Erythroblast (primary cell): ENCODE measurements around the gene FZD8.

Experiments
- DNase-seq, 2 experiments: peaks; one replicate each; lab custom pipeline; 2025; lab: John Stamatoyannopoulos, UW
- GATA1 ChIP-seq: IDR thresholded peaks from 2 replicates; pipeline ENCODE4 v1.6.1; 2011; ENCODE audit warnings: low read depth, mild to moderate bottlenecking, control low read depth, low read length, moderate library complexity
- POLR2A ChIP-seq: IDR thresholded peaks from 2 replicates; pipeline ENCODE4 v1.6.1; 2011; ENCODE audit warnings: mild to moderate bottlenecking, low read length

The FZD8 gene

DNA sequence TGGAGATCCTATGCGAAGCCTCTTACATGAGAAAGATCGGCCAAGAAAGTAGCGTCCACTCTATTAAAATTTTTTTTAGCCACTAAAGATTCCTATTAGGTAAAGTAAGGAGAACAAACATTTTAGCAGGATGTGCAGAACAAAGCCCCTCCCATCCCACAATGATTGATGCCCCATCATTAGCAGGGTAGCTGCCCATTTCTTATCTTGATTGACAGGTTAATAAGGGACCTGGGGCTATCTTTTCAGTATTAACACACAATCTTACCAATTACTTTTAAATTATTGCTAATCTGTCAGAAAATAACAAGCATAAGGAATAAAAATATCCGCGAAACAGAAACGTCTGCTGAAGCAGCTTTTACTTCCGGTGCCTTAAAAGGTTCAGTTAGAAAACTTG lies 5.1 kb downstream of the FZD8 start:
- no peak for TF ChIP-seq GATA1
- TF ChIP-seq POLR2A = no peak
- DNase-seq = no peak

GRCh38 chr10:35635576-35635975 lies 6.5 kb downstream of the FZD8 start:
- TF ChIP-seq GATA1 = no peak
- TF ChIP-seq POLR2A = no peak
- peak; percentile 68 to 74 for DNase-seq

GRCh38 chr10:35633006-35633980 lies 8.8 kb downstream of the FZD8 start:
- TF ChIP-seq POLR2A (no peak), GATA1 (no peak)
- no peak for DNase-seq

DNA sequence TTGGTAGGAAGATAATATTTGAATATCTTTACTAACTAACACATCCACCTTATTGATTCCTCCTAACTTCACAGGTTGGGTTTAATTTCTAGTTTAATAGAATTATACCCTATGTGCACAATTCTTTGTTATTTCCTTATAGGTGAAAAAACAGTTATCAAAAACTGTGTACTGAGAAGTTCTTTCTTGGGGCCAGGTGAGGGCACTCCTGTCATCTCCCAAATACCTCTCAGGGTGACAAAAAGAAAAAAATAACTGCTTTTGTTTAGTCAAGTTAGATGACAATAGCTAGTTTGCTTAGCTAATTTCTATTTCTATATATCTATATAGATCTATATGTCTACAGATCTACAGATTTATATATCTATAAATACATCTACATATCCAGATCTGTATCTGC lies 10.1 kb downstream of the FZD8 start:
- no peak for DNase-seq
- TF ChIP-seq POLR2A = no peak
- no peak for TF ChIP-seq GATA1

- TF ChIP-seq POLR2A = no peak
- no peak for TF ChIP-seq GATA1
These were observed 10.7 kb downstream of the FZD8 start for GRCh38 chr10:35631404-35631803.

GRCh38 chr10:35626971-35627507 lies 15.1 kb downstream of the FZD8 start:
- no peak for DNase-seq
- TF ChIP-seq POLR2A = no peak

More at GRCh38 chr10:35631404-35631803, 10.7 kb downstream of the FZD8 start:
- no peak for DNase-seq

GRCh38 chr10:35614312-35614711 lies 27.8 kb downstream of the FZD8 start:
- DNase-seq = no peak
- TF ChIP-seq POLR2A (no peak), GATA1 (no peak)

DNA sequence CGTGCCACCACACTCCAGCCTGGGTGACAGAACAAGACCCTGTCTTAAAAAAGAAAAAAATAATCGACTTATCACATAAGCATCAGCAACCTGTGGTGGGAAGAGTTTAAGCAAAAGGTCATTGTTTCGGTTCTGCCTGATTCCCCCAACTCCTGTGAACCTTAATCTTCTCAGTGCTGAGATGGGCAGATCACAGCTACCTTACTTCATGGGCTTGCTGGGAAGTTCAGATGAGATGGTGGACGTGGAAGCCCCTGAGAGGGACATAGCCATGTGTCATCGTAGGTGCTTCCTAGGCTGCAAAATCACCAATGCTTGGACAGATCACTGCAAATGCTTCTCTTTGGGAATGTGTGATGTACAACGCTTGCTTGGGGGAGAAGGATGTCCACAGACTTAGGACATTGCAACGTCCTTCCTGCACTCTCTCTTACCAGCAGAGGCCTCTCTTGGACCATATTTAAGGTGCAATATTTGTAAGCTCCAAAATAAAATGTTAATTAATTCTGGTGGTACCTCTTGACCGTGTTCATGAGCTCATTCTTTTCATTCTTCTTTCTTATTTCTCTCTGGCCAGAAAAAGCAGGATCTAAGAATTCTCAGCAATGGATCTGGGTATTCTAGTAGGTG lies 28.4 kb downstream of the FZD8 start:
- TF ChIP-seq POLR2A (no peak), GATA1 (no peak)
- peak in 1 of 2 experiments; percentile 7 for DNase-seq

DNA sequence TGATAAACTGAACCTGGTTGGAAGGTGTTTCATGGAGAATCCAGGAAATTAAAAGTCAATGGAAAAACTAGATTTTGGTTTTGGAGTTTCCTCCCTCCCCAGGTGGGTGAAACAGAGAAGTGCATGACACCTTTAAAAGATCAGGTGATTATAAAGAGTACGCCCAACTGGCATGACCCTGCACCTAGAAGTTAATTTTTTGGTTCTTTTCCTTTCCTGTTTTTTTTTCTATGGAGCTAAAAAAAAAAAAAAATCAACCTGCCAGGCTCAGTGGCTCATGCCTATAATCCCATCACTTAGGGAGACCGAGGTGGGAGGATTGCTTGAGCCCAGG lies 29.0 kb downstream of the FZD8 start:
- no peak for TF ChIP-seq GATA1
- no peak for TF ChIP-seq POLR2A
- no peak for DNase-seq

DNA sequence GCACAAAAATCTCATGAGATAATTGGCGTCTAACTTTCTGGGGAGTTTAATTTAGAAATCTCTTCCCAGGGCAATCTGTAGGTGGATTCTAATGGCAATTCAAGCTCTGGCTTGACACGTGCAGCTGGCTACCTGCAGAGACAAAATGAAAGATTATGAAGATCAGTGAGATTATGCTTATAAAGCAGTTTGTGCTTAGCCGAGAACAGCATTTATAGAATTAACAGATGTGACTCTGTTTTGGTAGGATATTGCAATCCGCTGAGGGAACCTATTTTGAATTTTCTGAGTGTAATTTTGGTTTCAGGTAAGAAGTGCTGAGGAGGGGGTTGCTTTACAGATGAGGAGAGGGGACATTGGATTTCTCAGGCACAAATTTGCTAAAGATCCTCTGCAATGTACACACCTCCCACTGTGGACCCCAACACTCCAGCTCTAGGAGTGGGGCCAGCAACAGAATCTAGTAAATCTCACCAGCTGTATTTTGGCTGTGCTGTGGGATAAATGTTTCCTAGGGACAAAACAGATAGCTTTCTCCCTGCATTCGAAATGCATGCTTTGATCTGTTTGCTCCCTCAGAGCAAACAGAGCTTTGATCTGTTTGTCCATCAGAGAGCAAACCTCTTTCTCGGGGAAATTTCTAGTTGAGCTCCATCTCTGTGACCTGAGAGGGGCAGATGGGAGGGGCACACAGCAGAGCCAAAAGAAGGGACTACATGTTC lies 29.6 kb downstream of the FZD8 start:
- DNase-seq = no peak
- TF ChIP-seq GATA1 = no peak
- TF ChIP-seq POLR2A = no peak

DNA sequence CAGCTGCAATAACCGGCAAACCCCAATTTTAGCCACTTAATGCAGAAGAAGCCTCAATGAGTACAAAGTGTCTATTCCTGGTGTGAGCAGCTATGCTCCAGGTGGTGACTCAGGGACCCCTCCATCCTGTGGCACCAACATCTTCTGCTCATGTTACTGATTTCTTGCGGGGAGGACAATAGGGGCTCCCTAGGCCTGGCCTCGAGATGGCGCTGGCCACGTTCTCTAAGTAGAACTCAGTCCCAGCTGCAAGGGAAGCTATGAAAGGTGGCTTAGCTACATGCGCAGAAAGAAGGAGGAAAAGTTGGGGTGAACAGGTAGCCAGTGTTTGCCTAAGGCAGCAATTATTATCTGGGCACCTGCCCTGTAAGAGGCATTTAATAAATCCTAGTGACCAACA lies 30.3 kb downstream of the FZD8 start:
- no peak for TF ChIP-seq POLR2A
- no peak for TF ChIP-seq GATA1
- DNase-seq = no peak

GRCh38 chr10:35608328-35608672 lies 33.8 kb downstream of the FZD8 start:
- no peak for DNase-seq
- no peak for TF ChIP-seq POLR2A
- no peak for TF ChIP-seq GATA1

- TF ChIP-seq GATA1 (no peak), POLR2A (no peak)
- DNase-seq = no peak
These were observed 34.4 kb downstream of the FZD8 start for GRCh38 chr10:35607475-35608327.
